Hepatocyte (in vitro differentiated cells): ENCODE data around the gene NT5C1B. TPM values are rescaled to one million over a fixed set of nuclear protein-coding genes. Genes with fewer than 3 reads are reported as not detected.

Source experiments
- DNase-seq: peaks from one replicate; pipeline ENCODE4 v3.0.0-alpha.2; 2016; ENCODE audit warnings: low spot score
- H2AFZ ChIP-seq: fragments of 200-600 bp; sonication (generic); 2 replicates; pipeline ENCODE4 v1.6.0; 2016; ENCODE audit warnings: antibody characterized with exemption, mild to moderate bottlenecking
- H3K27ac ChIP-seq: fragments of 200-600 bp; sonication (generic); 2 replicates; pipeline ENCODE4 v1.5.1; 2016; ENCODE audit warnings: mild to moderate bottlenecking
- H3K27me3 ChIP-seq: fragments of 200-600 bp; sonication (generic); 2 replicates; pipeline ENCODE4 v1.6.1; 2016
- H3K36me3 ChIP-seq: fragments of 200-600 bp; sonication (generic); replicated peaks from 2 replicates; pipeline ENCODE4 v1.5.1; 2016; ENCODE audit warnings: low read depth; ENCODE audit not compliant: insufficient read depth
- H3K4me1 ChIP-seq: fragments of 200-600 bp; sonication (generic); 2 replicates; pipeline ENCODE4 v1.5.1; 2016; ENCODE audit warnings: mild to moderate bottlenecking, moderate library complexity; ENCODE audit not compliant: insufficient read depth
- H3K4me2 ChIP-seq: fragments of 200-600 bp; sonication (generic); 2 replicates; pipeline ENCODE4 v1.6.0; 2016
- H3K4me3 ChIP-seq: fragments of 200-600 bp; sonication (generic); 2 replicates; pipeline ENCODE4 v1.5.1; 2016; ENCODE audit warnings: mild to moderate bottlenecking
- H3K79me2 ChIP-seq: fragments of 200-600 bp; sonication (generic); 2 replicates; pipeline ENCODE4 v1.6.0; 2017; ENCODE audit warnings: mild to moderate bottlenecking
- H3K9me2 ChIP-seq: fragments of 200-600 bp; sonication (generic); replicated peaks from 2 replicates; pipeline ENCODE4 v1.6.0; 2017; ENCODE audit warnings: mild to moderate bottlenecking; ENCODE audit not compliant: insufficient read depth
- H3K9me3 ChIP-seq: fragments of 200-600 bp; sonication (generic); 2 replicates; pipeline ENCODE4 v1.5.1; 2016; ENCODE audit warnings: low read depth, mild to moderate bottlenecking
- H4K20me1 ChIP-seq: fragments of 200-600 bp; sonication (generic); 2 replicates; pipeline ENCODE4 v1.6.0; 2016; ENCODE audit warnings: mild to moderate bottlenecking; ENCODE audit not compliant: insufficient read depth, poor library complexity, severe bottlenecking
- EZH2 ChIP-seq: fragments of 200-600 bp; sonication (generic); IDR thresholded peaks from 2 replicates; pipeline ENCODE4 v1.6.1; 2016; ENCODE audit warnings: antibody characterized with exemption, mild to moderate bottlenecking, borderline replicate concordance
- EZH2phosphoT487 ChIP-seq: fragments of 200-600 bp; sonication (generic); IDR thresholded peaks from one replicate; pipeline ENCODE4 v1.6.1; 2018; ENCODE audit warnings: antibody characterized with exemption, mild to moderate bottlenecking, low read depth, moderate library complexity; ENCODE audit not compliant: unreplicated experiment, severe bottlenecking
- WGBS: methylation state at CpG from one replicate; pipeline ENCODE4 v1.1.6; 2016; ENCODE audit warnings: low lambda C conversion rate; ENCODE audit errors: missing lambda C conversion rate; 5-methylcytosine and 5-hydroxymethylcytosine counted together
- polyA plus RNA-seq: library from polyadenylated mRNA; unstranded; fragments of >200 nt; fragmentation: Nextera tagmentation; extraction: Ambion mirVana; gene quantifications from 2 replicates; pipeline ENCODE4 v1.2.1, GENCODE V29; 2016
- total RNA-seq: library from RNA; depleted of rRNA; stranded (reverse); fragments of >200 nt; gene quantifications from 2 replicates; pipeline ENCODE4 v1.2.3, GENCODE V29; 2014
- TF ChIP-seq, protein P1 (sequence below): fragments of 200-600 bp; sonication (generic); IDR thresholded peaks from 2 replicates; pipeline ENCODE4 v1.5.1; 2016; ENCODE audit warnings: antibody characterized with exemption, mild to moderate bottlenecking; ENCODE audit not compliant: poor library complexity

Gene NT5C1B
- total and polyA plus RNA-seq, 2 experiments from 2014 or later, result 0.22 TPM; not detected in 1

DNA sequence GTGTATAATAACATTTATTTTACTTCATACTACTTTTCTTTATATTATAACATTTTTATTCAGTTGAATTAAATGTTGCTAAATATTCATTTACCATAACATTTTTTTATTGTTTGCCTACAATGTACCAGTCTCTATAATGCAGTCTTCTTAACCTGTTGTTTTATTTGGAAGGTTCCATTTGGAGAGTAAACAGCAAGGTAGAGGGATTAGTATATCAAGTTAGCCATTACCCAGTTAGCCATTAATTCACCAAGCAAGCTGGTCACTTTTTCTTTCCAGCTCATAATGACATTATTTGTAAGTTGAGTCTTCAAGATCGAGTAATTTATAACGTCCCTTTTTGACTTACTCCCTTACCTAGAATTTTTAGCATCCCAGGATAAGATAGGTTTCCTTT lies 29.7 kb upstream of the NT5C1B start:
- H3K4me2 ChIP-seq, result no peak overlapping the region
- no peak for DNase-seq
- no peaks in the 10 kb centered on the region for H3K79me2 ChIP-seq
- TF ChIP-seq EZH2phosphoT487 (no peak), EZH2 (no peak)
- TF ChIP-seq, protein P1, sequence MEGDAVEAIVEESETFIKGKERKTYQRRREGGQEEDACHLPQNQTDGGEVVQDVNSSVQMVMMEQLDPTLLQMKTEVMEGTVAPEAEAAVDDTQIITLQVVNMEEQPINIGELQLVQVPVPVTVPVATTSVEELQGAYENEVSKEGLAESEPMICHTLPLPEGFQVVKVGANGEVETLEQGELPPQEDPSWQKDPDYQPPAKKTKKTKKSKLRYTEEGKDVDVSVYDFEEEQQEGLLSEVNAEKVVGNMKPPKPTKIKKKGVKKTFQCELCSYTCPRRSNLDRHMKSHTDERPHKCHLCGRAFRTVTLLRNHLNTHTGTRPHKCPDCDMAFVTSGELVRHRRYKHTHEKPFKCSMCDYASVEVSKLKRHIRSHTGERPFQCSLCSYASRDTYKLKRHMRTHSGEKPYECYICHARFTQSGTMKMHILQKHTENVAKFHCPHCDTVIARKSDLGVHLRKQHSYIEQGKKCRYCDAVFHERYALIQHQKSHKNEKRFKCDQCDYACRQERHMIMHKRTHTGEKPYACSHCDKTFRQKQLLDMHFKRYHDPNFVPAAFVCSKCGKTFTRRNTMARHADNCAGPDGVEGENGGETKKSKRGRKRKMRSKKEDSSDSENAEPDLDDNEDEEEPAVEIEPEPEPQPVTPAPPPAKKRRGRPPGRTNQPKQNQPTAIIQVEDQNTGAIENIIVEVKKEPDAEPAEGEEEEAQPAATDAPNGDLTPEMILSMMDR, result no peak
- H3K27ac ChIP-seq, result no peak overlapping the region
- H3K4me3 ChIP-seq, result no peak overlapping the region
- no peaks in the 10 kb centered on the region for H3K27me3 ChIP-seq
- no peaks in the 10 kb centered on the region for H3K36me3 ChIP-seq
- no peaks in the 10 kb centered on the region for H3K4me1 ChIP-seq
- no peaks in the 10 kb centered on the region for H3K9me3 ChIP-seq
- no peak overlapping the region for H2AFZ ChIP-seq
- H3K9me2 ChIP-seq, result no peaks in the 10 kb centered on the region
- WGBS, result 84% methylated on average over 2 of the region's 2 CpGs
- H4K20me1 ChIP-seq, result no peaks in the 10 kb centered on the region

DNA sequence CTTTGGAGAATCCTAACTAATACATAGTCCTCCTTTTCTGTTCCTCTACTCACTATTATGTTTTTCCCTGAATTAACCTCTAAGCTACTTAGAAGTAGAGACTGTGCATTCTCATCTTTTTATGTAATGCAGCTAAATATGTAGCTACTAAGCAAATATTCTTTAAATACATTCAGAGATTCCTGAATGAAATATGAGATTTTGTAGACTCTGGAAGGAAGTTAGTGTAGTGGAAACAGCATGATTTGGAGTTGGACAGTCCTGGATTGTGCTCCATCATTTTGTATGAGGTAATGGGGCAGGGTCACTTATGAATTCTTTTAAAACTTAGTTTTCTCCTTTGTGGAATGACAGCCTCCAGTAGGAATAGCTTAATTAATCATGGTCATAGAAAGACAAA lies 24.7 kb upstream of the NT5C1B start:
- Histone ChIP-seq H3K27ac (no peak overlapping the region), H3K79me2 (no peaks in the 10 kb centered on the region), H3K9me3 (no peaks in the 10 kb centered on the region), H3K4me3 (no peak overlapping the region), H3K27me3 (no peaks in the 10 kb centered on the region), H3K36me3 (no peaks in the 10 kb centered on the region), H3K4me2 (no peak overlapping the region), H4K20me1 (no peaks in the 10 kb centered on the region), H3K9me2 (no peaks in the 10 kb centered on the region), H2AFZ (no peak overlapping the region), H3K4me1 (no peaks in the 10 kb centered on the region)
- no peak for DNase-seq
- TF ChIP-seq EZH2 (no peak), EZH2phosphoT487 (no peak)
- TF ChIP-seq, protein P1, result no peak

DNA sequence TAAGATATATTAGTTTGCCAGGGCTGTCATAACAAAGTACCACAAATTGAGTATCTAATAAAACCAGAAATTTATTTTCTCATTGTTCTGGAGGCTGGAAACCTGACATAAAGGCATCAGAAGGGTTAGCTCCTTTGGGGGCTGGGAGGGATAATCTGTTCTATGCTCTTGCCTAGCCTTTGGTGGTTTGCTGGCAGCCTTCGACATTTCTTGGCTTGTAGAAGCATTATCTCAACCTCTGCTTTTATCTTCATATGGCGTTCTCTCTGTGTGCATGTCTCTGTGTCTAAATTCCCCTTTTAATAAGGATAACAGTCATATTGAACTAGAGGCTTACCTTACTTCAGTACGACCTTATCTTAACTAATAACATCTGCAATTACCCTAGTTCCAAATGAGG lies 22.8 kb upstream of the NT5C1B start:
- H3K4me1 ChIP-seq, result no peaks in the 10 kb centered on the region

More for the DNA sequence above, 22.8 kb upstream of the NT5C1B start:
- Histone ChIP-seq H3K9me2 (no peaks in the 10 kb centered on the region), H3K4me2 (no peak overlapping the region), H3K27ac (no peak overlapping the region), H2AFZ (no peak overlapping the region), H3K9me3 (no peaks in the 10 kb centered on the region), H3K36me3 (no peaks in the 10 kb centered on the region), H3K79me2 (no peaks in the 10 kb centered on the region), H3K4me3 (no peak overlapping the region), H3K27me3 (no peaks in the 10 kb centered on the region), H4K20me1 (no peaks in the 10 kb centered on the region)
- TF ChIP-seq, protein P1, result no peak
- TF ChIP-seq EZH2phosphoT487, result no peak
- TF ChIP-seq EZH2, result no peak
- 49% methylated on average over 3 of the region's 3 CpGs for WGBS
- DNase-seq, result no peak
